HG02981 (cell line): ENCODE measurements around the gene MPHOSPH8.
A peak's percentile ranks its signal among the peaks of the same experiment; 100 is the strongest.

Experiments
- ATAC-seq: cut with Tn5 transposase; IDR thresholded peaks from one replicate; pipeline ENCODE4 v1.9.1; 2021; ENCODE audit warnings: mild to moderate bottlenecking, moderate library complexity; ENCODE audit not compliant: unreplicated experiment

Gene MPHOSPH8, protein sequence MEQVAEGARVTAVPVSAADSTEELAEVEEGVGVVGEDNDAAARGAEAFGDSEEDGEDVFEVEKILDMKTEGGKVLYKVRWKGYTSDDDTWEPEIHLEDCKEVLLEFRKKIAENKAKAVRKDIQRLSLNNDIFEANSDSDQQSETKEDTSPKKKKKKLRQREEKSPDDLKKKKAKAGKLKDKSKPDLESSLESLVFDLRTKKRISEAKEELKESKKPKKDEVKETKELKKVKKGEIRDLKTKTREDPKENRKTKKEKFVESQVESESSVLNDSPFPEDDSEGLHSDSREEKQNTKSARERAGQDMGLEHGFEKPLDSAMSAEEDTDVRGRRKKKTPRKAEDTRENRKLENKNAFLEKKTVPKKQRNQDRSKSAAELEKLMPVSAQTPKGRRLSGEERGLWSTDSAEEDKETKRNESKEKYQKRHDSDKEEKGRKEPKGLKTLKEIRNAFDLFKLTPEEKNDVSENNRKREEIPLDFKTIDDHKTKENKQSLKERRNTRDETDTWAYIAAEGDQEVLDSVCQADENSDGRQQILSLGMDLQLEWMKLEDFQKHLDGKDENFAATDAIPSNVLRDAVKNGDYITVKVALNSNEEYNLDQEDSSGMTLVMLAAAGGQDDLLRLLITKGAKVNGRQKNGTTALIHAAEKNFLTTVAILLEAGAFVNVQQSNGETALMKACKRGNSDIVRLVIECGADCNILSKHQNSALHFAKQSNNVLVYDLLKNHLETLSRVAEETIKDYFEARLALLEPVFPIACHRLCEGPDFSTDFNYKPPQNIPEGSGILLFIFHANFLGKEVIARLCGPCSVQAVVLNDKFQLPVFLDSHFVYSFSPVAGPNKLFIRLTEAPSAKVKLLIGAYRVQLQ

DNA sequence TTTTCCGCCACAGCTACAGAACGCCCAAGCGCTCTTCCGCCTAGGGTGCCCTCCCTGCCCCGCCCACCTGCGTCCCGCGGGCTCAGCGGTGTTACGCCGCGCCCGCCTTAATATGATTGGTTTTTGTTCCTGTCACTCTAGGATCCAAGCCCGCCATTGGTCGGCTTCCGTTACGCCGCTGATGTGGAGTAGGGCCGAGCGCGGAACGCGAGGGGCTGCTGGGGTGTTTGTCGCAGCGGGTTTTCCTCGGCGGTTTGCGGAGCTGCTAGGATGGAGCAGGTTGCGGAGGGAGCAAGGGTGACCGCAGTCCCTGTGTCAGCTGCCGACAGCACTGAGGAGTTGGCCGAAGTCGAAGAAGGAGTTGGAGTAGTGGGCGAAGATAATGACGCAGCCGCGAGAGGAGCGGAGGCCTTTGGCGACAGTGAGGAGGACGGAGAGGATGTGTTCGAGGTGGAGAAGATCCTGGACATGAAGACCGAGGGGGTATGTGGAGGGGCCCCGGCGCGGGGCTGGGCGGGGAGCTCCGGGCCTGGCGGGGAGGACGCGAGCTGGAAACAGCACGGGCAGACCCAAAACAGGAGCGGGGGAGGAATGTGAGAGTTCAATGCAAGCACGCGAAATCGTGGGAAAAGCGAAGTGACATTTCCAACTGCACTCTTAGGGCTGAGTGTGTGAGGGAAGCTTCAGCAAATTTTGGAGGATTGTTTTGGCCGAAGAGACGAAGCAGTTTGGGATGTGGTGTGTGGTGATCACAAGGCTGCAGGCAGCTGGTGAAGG, at the start of gene MPHOSPH8:
Gene MPHOSPH8 (plus strand): TSS at position 181 of the 777 bp plus-strand sequence. CDS start 90 bp downstream, at position 271.
- ATAC-seq: peak; percentile 99

DNA sequence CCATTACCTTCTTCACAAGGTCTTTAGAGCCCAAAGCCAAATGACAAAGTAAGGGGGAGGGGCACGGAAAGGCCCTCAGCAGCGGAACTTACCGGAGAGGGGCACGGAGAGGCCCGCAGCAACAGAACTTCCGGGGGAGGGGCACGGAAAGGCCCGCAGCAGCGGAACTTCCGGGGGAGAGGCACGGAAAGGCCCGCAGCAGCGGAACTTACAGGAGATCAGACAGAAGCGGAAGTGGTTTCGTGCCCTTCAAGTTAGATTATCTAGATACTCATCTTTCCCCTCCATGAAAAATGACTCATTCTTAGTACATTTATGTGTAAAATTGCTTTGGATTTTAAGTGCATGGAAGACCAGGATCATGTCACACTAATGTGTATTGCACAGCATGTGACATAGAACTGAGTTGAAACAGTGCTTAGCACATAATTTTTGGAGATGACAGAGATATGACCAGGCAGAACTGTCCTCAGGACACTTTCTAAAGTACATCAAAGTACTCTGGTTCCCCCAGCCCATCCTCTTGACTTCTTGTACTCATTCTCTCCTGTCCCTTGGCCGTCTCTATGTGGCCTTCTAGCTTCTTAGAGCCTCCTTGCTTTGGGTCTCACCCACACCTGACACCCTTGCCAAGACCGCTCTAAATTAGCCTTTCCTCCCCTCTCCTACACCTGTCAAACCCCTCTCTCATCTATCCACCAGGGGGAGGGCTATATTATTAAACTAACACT, 46.4 kb upstream of the MPHOSPH8 start:
- ATAC-seq: peak; percentile 74

DNA sequence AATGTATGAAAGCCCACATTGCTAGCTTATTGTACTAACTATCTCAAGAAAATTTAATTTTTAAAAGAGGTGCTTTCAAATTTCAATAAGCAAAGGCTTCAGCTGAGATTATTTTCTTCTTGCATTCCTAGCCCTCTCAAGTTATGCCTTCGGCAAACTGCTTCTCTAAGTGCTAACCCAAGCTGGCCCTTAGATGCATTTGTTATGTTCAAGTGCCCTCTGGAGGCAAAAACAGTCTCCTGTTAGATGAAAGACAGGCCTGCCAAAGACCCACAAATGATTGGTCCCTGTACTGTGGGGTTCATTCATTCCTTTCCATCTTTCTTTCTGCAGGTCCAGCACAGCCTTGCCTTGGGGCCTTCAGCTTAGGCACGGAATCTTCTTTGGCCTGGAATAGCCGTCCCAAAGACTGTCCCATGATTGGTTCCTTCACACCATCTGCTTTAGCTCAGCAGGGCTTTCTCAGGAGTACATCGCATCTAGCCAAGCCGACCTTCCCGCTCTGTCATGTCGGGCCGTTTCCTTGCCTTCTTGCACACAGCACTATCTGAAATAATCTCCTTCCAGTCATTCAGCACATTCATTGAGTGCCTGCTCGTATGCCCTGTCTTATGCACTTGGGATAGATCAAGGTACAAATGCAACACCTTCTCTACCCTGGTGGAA, 45.7 kb upstream of the MPHOSPH8 start:
- peak; percentile 65 for ATAC-seq

DNA sequence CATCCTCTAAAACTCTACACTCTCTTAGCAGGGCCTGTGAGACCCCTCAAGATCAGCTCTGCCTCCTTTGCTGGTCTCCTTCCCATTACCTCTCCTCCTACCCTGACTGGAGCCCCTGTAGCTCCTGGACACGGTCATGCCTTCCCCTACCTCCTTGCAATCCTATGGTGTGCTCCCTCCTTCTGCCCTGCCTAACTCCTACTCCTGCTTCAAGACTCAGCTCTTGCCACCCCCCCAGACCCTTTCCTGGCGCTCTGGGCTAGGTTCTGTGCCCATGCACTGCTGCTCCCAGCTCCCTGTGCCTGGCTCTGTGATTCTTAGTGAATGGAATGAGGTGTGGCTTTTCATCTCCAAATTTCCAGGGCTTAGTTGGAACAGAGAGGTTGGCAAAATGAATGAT, 44.1 kb upstream of the MPHOSPH8 start:
- ATAC-seq: no peak

DNA sequence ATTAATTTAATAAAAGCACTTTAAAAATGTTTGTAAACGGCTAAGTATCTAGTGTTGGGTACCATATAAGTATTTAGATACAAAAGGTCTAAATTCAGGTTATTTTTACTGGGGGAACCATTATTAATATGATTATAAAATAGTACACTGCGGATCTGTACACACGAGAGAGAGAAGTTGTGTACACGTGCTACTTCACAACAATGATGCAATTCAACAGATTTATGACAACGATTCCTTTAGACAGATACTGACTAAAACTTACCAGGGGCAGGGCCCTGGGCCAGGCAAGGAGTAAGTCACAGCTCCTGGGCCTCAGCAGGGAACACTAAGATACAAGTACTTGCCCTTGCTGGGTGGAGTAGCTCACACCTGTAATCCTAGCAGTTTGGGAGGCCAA, 43.0 kb upstream of the MPHOSPH8 start:
- ATAC-seq: no peak

DNA sequence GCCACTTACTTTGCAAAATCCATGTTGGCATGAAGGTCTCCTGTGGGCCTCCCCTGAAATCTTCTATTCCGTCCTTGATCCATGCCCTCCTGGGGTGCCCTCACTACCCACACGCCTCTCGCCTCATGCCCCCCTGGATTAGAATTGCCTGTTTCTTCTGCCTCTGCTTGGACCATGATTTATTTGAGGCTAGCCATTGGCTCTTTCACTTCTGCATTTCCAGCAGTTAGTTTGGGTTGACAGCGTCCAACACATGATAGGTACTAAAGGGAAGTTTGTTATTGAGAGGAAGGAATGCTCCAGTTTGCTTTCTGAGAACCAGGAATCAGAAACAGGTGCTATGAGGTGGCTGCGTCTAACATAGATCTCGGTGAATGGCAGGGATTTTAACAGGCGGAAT, 41.6 kb upstream of the MPHOSPH8 start:
- no peak for ATAC-seq

DNA sequence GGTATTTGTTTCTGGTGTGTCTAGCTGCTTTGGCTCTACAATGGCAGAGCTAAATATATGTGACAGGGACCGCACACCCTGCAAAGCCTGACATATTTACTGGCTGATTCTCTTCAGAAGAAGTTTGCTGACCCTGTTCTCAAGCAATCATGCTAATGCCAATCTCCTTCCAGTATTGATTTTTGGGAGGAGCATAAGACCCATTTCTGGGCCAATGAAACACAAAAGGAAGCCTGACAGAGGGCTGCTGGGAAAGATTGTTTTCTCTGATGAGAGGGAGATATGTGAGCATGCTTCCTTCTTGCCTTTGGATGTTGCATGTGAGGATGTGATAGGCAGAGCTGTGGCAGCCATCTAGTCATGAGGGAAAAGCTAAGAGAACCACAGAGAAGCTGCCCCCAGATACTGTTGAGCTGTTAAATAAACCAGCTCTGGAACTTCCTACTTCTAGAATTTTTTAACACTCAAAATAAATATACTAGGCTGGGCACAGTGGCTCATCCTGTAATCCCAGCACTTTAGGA, 40.7 kb upstream of the MPHOSPH8 start:
- ATAC-seq: no peak

DNA sequence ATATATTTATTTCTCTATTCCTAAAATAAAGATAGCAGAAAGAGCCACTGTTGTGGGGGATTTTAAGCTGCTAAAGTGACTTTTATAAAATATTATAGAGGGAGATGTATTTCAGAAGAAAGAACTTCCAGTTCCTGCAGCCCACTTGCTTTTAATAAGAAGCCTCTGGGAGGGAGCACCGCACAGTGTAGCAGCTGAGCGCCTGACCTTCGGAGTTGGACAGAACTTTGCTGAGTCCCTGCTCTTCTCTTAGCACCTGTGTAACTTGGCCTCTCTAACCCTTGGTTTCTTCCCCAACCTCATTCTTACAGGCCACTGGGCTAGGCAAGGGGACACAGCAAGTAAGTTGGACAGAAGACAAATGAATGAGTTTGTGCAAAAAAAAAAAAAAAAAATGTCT, 37.4 kb upstream of the MPHOSPH8 start:
- ATAC-seq: no peak

DNA sequence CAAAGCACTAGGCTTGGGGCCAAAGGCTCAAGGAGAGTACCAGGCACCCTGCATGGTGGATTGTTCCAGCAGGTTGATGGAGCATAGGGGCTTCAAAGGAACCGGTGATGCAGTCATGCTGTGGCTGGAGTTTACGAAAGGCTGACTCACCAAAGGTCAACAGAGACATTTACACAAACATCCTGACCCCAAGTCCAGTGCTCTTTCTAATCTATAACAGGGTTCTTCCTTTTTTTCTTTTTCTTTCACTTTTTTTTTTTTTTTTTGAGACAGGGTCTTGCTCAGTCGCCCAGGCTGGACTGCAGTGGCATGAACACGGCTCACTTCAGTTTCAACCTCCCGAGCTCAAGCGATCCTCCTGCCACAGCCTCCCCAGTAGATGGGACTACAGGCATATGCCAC, 36.5 kb upstream of the MPHOSPH8 start:
- no peak for ATAC-seq

DNA sequence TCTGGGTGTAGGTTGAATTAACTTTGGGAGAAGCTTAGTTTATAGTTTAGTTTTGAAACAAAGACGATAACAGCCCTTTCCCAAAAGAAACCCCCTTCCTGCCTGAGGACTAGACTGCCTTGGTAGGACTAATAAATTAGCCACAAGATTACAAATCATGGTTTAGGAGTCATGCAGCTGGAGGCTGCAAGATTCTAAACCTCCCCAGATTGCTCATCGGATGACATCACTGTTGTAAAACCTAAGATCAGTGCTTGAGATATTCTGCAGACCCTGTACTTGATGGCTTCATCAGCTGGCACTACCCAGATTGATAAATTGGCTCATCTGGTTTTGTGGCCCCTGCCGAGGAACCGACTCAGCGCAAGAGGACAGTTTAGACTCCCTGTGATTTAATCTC, 35.9 kb upstream of the MPHOSPH8 start:
- no peak for ATAC-seq

DNA sequence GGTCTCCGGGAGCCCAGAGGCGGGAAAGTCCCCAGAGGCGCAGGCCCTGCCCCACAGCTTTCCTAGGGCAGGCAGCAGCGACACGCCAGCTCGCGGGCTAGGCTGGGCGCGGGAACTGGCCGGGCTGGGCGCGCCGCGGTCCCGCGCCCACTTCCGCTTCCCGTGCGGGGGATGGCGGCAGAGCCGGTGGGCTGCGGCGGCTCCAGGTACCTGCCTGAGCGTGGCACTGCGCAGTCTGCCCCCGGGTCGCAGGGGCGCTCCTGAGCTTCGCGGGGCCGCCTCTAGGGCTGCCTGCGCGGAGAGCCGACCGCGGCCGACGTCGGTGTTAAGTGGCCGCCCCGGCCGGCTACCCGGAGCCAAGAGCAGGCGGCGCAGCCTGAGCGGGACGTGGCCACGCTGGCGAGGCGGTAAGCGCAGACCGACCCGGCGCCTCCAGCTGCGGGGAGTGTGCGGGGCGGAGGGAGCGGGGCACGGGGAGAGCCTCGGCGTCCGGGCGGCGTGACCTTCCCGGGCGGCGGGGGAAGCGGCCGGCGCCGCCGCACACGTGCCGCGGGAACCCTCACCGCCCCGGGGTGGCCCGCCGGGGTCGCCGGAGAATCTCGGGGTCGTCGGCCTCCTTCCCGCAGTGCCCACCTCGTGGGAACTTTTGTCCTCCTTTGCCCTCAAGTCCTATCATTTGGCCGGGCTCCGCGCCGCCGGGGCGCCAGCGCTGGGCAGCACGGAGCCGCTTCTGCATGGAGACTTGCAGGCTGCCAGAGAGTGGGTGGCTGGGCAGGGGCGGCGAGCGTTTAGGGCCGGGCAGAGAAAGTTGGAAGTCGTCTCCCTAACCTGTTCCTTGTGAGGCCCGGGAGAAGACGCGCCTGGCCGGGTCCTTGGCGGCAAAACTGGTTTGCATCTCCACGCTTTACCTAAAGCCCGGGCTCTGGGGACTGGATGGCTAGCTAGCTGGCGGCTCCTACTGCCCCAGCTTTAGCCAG, 31.4 kb upstream of the MPHOSPH8 start:
- ATAC-seq: peak; percentile 88

DNA sequence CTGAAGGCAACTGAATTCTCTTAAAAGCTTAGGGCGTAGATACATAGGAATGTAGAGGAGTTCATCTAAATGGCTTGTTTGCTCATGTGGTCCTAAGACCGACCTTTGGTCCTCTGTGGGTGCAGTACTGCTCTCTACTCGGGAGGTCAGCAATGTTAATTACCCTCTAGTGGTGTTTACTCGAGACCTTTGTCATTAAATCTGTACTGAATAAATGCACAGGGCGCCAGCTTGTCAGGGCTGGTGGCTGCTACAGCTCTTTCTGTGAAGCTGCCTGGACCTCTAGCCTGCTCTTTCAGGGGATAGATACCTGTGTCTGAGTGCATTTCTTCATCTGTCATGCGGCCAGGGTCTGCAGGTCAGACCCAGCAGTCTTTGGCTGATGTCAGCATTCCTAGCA, 29.2 kb upstream of the MPHOSPH8 start:
- ATAC-seq: no peak

DNA sequence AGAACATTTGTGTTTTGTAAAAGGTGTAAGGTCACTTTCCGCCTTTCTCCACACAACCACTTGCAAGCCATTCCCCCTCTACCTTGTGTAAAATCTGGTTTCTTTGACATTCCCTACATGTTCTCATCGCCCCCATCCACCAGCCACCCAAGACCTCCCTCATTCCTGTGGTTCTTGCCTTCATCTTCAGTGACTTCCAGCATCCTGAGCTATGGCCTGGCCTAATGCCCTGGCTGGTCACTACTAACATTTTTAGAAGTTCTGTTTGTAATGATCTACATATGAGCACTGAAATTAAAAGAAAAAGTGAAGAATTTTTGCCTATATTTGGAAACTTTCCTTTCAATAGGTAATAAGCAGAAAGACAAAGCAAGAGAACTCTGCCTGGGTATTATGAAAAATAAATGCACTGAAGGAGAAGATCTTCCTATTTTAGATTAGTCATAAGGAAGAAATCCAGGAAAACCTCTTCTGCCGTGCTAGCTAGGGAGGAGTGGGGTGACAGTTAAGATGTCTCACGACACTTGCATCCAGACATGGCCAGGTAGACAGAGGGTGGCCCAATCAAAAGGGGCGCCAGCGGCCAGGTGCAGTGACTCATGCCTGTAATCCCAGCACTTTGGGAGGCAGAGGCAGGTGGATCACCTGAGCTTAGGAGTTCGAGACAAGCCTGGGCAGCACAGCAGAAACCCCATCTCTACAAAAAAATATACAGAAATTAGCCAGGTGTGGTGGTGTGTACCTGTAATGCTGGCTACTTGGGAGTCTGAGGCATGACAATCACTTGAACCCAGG, 28.1 kb upstream of the MPHOSPH8 start:
- no peak for ATAC-seq

DNA sequence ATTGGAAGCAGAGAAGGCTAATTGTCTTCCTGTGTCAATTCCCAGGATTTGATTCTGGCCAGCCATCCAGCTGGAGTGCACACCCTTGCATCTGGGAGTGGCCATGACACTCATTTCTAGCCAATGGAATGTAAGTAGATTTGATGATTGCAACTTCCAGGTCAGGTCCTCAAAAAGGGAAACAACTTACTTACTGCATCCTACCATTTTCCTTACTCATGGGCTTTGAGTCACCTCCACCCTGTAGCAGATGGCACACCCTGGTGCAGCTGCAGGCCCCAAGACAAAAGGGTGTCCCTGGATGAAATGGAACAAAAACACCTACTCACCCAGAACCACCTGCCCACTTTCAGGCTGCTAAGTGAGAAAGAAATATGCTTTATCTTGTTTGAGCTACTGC, 27.3 kb upstream of the MPHOSPH8 start:
- no peak for ATAC-seq

DNA sequence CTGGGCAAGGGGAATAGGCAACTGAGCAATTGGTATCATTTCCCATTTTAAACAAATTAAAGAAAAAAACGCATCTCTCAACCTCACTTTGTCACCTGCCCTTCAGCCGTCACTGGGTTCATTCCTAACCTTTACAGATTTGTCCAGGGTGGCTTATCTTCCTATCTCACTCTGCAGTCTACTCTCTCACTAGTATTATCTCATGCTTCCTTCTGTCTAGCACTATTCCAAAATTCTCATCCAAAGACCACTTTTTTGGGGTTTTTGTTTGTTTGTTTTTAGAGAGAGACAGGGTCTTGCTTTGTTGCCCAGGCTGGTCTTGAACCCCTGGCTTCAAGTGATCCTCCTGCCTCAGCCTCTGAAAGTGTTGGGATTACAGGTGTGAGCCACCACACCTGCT, 26.7 kb upstream of the MPHOSPH8 start:
- ATAC-seq: no peak

DNA sequence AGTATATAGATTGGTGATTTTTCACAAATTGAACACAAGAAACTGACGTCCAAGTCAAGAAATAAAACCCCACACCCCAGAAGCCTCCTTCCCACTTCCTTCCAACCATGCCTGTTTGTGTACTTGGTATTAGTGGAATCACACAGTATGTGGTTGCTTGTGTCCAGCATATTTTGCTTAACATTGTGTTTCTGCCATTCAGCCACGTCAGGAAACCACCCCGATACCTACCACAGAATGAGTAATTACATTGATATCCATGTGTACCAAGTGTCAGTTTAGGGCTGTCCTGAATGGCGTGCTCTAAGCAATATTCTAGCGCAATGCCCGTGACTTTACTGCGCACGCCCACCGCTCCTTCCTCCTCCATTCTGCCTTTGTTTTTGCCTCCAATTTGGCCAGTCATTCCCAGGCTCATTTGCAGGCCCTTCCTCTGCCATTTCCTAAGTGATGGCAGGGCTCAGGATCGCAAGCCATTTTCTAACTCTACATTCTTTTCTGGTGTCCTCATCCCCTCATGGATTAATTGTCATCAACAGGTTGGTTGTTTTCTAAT, 25.9 kb upstream of the MPHOSPH8 start:
- ATAC-seq: no peak

DNA sequence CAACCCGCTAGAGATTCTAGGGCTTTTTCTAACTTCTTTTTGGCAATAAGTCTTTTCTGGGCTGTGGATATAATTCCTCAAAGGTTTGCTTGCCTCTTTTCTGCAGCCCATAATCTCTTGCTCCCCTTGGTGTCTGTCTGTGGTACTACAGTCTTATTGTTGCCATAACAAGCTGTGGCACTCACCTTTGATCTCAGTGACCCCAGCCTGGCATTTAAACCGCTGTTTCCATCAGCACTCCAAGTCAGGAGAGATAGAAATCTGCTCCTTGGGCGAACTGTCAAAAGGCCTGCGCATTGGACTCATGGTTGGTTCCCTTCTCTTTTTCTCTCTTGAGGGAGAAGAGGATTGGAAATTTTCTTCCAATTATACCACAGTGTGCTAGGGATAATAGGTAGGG, 14.5 kb upstream of the MPHOSPH8 start:
- no peak for ATAC-seq

DNA sequence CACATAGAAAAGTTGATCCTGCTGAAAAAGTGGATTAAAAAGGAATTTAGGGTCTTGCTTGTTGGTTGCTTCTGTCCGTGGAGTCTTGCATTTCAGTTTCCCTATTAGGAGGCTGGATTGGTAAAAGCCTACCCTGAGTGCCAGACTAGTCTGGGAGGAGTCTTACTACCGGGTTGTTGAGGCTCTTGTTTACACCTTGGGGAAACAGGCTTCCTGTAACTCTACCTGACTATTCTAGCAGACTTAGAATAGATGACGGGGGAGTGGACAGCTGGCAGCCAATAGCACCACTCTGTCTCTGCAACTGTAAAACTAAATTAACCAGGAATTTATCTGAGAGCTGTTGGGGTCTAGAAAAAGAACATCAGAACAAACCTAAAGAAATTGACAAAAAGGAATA, 11.3 kb upstream of the MPHOSPH8 start:
- ATAC-seq: no peak
